Tibial nerve (tissue), 3 donors: ENCODE measurements around the gene CCNL1.

ENCODE experiments used
- POLR2A ChIP-seq, 2 donors: fragments of 450-650 bp; IDR thresholded peaks; one replicate each; pipeline ENCODE4 v1.6.1; 2017; ENCODE audit warnings: antibody characterized with exemption in 2 of 2, mild to moderate bottlenecking in 2 of 2, moderate library complexity in 2 of 2
- TF ChIP-seq, protein P1 (sequence below), 5 experiments: fragments of 200-600 bp in 3 of 5; fragments of 450-650 bp in 2 of 5; sonication (generic) in 3 of 5; IDR thresholded peaks; one replicate each; pipeline ENCODE4 v1.5.1; 2016 to 2019; ENCODE audit warnings: antibody characterized with exemption in 5 of 5, mild to moderate bottlenecking in 3 of 5, moderate library complexity in 2 of 5

DNA sequence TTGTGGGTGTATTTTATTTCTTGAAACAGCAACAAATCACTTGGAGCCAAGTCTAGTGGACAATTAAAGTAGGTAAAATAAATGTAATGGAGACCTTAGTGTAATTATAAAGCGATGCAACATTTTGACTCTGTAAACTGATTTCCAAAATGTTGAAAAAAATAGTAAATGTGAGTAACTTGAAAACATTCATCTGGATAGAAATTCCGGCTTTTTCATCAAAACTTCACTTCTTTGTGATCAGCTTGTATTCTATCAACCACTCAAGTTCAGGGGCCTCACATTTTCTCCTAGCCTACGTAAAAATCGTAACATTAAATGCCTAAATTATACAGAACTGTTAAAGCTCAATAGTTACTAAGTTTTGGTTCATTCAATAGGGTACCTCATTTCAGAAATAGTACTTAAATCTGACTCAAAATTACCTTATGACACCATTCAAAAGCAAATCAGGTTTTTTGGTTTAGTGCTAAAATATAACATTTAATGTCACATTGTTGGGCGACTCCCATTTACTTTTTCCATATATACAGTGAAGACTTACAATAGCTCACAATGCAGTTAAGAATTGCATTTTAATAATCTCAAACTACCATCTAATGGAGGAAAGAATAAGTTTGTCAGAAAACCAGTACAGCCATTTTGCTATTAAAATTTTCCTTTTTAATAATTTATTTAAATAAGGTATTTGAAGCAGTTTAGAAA lies 12.7 kb downstream of the CCNL1 start:
- TF ChIP-seq, protein P1, sequence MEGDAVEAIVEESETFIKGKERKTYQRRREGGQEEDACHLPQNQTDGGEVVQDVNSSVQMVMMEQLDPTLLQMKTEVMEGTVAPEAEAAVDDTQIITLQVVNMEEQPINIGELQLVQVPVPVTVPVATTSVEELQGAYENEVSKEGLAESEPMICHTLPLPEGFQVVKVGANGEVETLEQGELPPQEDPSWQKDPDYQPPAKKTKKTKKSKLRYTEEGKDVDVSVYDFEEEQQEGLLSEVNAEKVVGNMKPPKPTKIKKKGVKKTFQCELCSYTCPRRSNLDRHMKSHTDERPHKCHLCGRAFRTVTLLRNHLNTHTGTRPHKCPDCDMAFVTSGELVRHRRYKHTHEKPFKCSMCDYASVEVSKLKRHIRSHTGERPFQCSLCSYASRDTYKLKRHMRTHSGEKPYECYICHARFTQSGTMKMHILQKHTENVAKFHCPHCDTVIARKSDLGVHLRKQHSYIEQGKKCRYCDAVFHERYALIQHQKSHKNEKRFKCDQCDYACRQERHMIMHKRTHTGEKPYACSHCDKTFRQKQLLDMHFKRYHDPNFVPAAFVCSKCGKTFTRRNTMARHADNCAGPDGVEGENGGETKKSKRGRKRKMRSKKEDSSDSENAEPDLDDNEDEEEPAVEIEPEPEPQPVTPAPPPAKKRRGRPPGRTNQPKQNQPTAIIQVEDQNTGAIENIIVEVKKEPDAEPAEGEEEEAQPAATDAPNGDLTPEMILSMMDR (IDR thresholded peaks at IDR 0.05) = no peak
- TF ChIP-seq POLR2A (IDR thresholded peaks at IDR 0.05) = no peak
